ENCODE data around the gene LDLR. TPM values are rescaled to one million over a fixed set of nuclear protein-coding genes. Genes with fewer than 3 reads are reported as not detected.
"Not testable (repeated sequence)": the region's sequence is repeated elsewhere in the genome, so short reads cannot be mapped to it uniquely, and the experiment has no call there.

Gene LDLR
- total RNA-seq, 1 donor, result 326 TPM

- TF ChIP-seq CTCF (IDR thresholded peaks at IDR 0.05; ENCODE audit: extremely low read depth, low read depth, low read length), result no peak
- peak overlapping the region; percentile 2 for H2AFZ ChIP-seq (ENCODE audit: low read length)
- peaks cover 8% of the 10 kb centered on the region for H3K79me2 ChIP-seq (ENCODE audit: insufficient read depth, low read length)
- H3K4me3 ChIP-seq (ENCODE audit: insufficient read depth, low read length), result no peak overlapping the region
- no peaks in the 10 kb centered on the region for H3K27me3 ChIP-seq (ENCODE audit: insufficient read depth, low read length)
- peak; percentile 92 for DNase-seq (ENCODE audit: insufficient read length, low spot score, missing footprints)
- H3K4me1 ChIP-seq (ENCODE audit: insufficient read depth, low read length), result peaks cover 29% of the 10 kb centered on the region
- H3K36me3 ChIP-seq (ENCODE audit: insufficient read depth, low read length), result peaks cover 10% of the 10 kb centered on the region
- H4K20me1 ChIP-seq (ENCODE audit: insufficient read depth, low read length), result no peaks in the 10 kb centered on the region
- H3K27ac ChIP-seq (ENCODE audit: low read depth, low read length), result peak overlapping the region; percentile 40
- H3K9me3 ChIP-seq (ENCODE audit: low read depth, low read length), result no peaks in the 10 kb centered on the region
- H3K4me2 ChIP-seq (ENCODE audit: insufficient read depth, low read length), result peak overlapping the region; percentile 36
Observed at GRCh38 chr19:11159598-11160439, 70.6 kb downstream of the LDLR start.

- not testable (repeated sequence) for H4K20me1 ChIP-seq (ENCODE audit: insufficient read depth, low read length); H3K4me3 ChIP-seq (ENCODE audit: insufficient read depth, low read length); H3K4me2 ChIP-seq (ENCODE audit: insufficient read depth, low read length); H3K27me3 ChIP-seq (ENCODE audit: insufficient read depth, low read length); H2AFZ ChIP-seq (ENCODE audit: low read length); H3K79me2 ChIP-seq (ENCODE audit: insufficient read depth, low read length); DNase-seq (ENCODE audit: insufficient read length, low spot score, missing footprints); H3K36me3 ChIP-seq (ENCODE audit: insufficient read depth, low read length); H3K9me3 ChIP-seq (ENCODE audit: low read depth, low read length); H3K27ac ChIP-seq (ENCODE audit: low read depth, low read length)
- peaks cover 28% of the 10 kb centered on the region for H3K4me1 ChIP-seq (ENCODE audit: insufficient read depth, low read length)
Observed at GRCh38 chr19:11160440-11160768, 71.1 kb downstream of the LDLR start.

- TF ChIP-seq CTCF (IDR thresholded peaks at IDR 0.05; ENCODE audit: extremely low read depth, low read depth, low read length), result no peak
- peak; percentile 43 for DNase-seq (ENCODE audit: insufficient read length, low spot score, missing footprints)
Observed at GRCh38 chr19:11164296-11164695, 75.0 kb downstream of the LDLR start.

GRCh38 chr19:11164879-11165406 is 75.7 kb downstream of the LDLR start:
- H3K79me2 ChIP-seq (ENCODE audit: insufficient read depth, low read length), result no peaks in the 10 kb centered on the region
- no peak overlapping the region for H2AFZ ChIP-seq (ENCODE audit: low read length)
- peak overlapping the region; percentile 23 for H3K4me3 ChIP-seq (ENCODE audit: insufficient read depth, low read length)
- H3K27ac ChIP-seq (ENCODE audit: low read depth, low read length), result peak overlapping the region; percentile 96
- H3K36me3 ChIP-seq (ENCODE audit: insufficient read depth, low read length), result peaks cover 32% of the 10 kb centered on the region
- no peaks in the 10 kb centered on the region for H3K9me3 ChIP-seq (ENCODE audit: low read depth, low read length)
- DNase-seq (ENCODE audit: insufficient read length, low spot score, missing footprints), result peak; percentile 91
- no peak for TF ChIP-seq CTCF (IDR thresholded peaks at IDR 0.05; ENCODE audit: extremely low read depth, low read depth, low read length)
- no peaks in the 10 kb centered on the region for H3K27me3 ChIP-seq (ENCODE audit: insufficient read depth, low read length)
- H3K4me2 ChIP-seq (ENCODE audit: insufficient read depth, low read length), result peak overlapping the region; percentile 52
- peaks cover 49% of the 10 kb centered on the region for H3K4me1 ChIP-seq (ENCODE audit: insufficient read depth, low read length)
- H4K20me1 ChIP-seq (ENCODE audit: insufficient read depth, low read length), result no peaks in the 10 kb centered on the region

More at GRCh38 chr19:11164296-11164695, 75.0 kb downstream of the LDLR start:
- Histone ChIP-seq H3K27me3 (ENCODE audit: insufficient read depth, low read length) (no peaks in the 10 kb centered on the region), H3K36me3 (ENCODE audit: insufficient read depth, low read length) (peaks cover 25% of the 10 kb centered on the region), H3K27ac (ENCODE audit: low read depth, low read length) (peak overlapping the region; percentile 96), H3K4me1 (ENCODE audit: insufficient read depth, low read length) (peaks cover 52% of the 10 kb centered on the region), H3K4me3 (ENCODE audit: insufficient read depth, low read length) (peak overlapping the region; percentile 13), H3K9me3 (ENCODE audit: low read depth, low read length) (no peaks in the 10 kb centered on the region), H3K79me2 (ENCODE audit: insufficient read depth, low read length) (no peaks in the 10 kb centered on the region), H2AFZ (ENCODE audit: low read length) (no peak overlapping the region), H4K20me1 (ENCODE audit: insufficient read depth, low read length) (no peaks in the 10 kb centered on the region), H3K4me2 (ENCODE audit: insufficient read depth, low read length) (peak overlapping the region; percentile 52)
